ENCODE results near the gene TP53I13. TPM values are rescaled to one million over a fixed set of nuclear protein-coding genes. Genes with fewer than 3 reads are reported as not detected.

TP53I13 gene
- total and polyA plus RNA-seq, 10 of the 15 experiments (the other 5 are each of a cell fraction or from before 2014, with no cell fraction given) = 0.31 to 45.1 (median 19.5) TPM; not detected in 1

GRCh38 chr17:29579866-29580771 is 11.6 kb downstream of the TP53I13 start (continued):
- TF ChIP-seq MEF2A (IDR thresholded peaks at IDR 0.05; ENCODE audit: insufficient read depth, low read depth, low read length) = no peak
- TF ChIP-seq NBN (IDR thresholded peaks at IDR 0.05) = peak; percentile 80; the same call in 1 of the 2 replicates
- 0 out of 2 replicates have a peak, but pooled peaks have one; percentile 29 for TF ChIP-seq STAT3 (IDR thresholded peaks at IDR 0.05; ENCODE audit: low read depth, low read length)
- no peak for TF ChIP-seq E4F1 (IDR thresholded peaks at IDR 0.05; ENCODE audit: borderline replicate concordance, partially characterized antibody)
- no peak for TF ChIP-seq EGR1 (IDR thresholded peaks at IDR 0.05; ENCODE audit: borderline replicate concordance in 1 of 2, low read depth in 2 of 2, low read length in 2 of 2)
- TF ChIP-seq NRF1 (conservative IDR thresholded peaks at IDR 0.05; ENCODE audit: low read depth, low read length) = no peak
- TF ChIP-seq HDAC2 (IDR thresholded peaks at IDR 0.05) = no peak
- TF ChIP-seq, protein P1, sequence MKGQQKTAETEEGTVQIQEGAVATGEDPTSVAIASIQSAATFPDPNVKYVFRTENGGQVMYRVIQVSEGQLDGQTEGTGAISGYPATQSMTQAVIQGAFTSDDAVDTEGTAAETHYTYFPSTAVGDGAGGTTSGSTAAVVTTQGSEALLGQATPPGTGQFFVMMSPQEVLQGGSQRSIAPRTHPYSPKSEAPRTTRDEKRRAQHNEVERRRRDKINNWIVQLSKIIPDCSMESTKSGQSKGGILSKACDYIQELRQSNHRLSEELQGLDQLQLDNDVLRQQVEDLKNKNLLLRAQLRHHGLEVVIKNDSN (IDR thresholded peaks at IDR 0.05; ENCODE audit: borderline replicate concordance, extremely low read length, insufficient read depth, low read depth, low read length) = peak; percentile 66
- TF ChIP-seq SUZ12 (IDR thresholded peaks at IDR 0.05; ENCODE audit: unreplicated experiment) = no peak
- TF ChIP-seq, protein P2, sequence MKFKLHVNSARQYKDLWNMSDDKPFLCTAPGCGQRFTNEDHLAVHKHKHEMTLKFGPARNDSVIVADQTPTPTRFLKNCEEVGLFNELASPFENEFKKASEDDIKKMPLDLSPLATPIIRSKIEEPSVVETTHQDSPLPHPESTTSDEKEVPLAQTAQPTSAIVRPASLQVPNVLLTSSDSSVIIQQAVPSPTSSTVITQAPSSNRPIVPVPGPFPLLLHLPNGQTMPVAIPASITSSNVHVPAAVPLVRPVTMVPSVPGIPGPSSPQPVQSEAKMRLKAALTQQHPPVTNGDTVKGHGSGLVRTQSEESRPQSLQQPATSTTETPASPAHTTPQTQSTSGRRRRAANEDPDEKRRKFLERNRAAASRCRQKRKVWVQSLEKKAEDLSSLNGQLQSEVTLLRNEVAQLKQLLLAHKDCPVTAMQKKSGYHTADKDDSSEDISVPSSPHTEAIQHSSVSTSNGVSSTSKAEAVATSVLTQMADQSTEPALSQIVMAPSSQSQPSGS (IDR thresholded peaks at IDR 0.05; ENCODE audit: low read length) = no peak
- peak; percentile 79 for TF ChIP-seq RAD51 (IDR thresholded peaks at IDR 0.05)
- TF ChIP-seq PAX8 (IDR thresholded peaks at IDR 0.05) = no peak
- no peak for TF ChIP-seq JUND (IDR thresholded peaks at IDR 0.05; ENCODE audit: low read depth, low read length)
- TF ChIP-seq, protein P3, sequence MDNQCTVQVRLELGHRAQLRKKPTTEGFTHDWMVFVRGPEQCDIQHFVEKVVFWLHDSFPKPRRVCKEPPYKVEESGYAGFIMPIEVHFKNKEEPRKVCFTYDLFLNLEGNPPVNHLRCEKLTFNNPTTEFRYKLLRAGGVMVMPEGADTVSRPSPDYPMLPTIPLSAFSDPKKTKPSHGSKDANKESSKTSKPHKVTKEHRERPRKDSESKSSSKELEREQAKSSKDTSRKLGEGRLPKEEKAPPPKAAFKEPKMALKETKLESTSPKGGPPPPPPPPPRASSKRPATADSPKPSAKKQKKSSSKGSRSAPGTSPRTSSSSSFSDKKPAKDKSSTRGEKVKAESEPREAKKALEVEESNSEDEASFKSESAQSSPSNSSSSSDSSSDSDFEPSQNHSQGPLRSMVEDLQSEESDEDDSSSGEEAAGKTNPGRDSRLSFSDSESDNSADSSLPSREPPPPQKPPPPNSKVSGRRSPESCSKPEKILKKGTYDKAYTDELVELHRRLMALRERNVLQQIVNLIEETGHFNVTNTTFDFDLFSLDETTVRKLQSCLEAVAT (IDR thresholded peaks at IDR 0.05) = peak; percentile 38; the same call in 1 of the 2 replicates
- TF ChIP-seq, protein P4, sequence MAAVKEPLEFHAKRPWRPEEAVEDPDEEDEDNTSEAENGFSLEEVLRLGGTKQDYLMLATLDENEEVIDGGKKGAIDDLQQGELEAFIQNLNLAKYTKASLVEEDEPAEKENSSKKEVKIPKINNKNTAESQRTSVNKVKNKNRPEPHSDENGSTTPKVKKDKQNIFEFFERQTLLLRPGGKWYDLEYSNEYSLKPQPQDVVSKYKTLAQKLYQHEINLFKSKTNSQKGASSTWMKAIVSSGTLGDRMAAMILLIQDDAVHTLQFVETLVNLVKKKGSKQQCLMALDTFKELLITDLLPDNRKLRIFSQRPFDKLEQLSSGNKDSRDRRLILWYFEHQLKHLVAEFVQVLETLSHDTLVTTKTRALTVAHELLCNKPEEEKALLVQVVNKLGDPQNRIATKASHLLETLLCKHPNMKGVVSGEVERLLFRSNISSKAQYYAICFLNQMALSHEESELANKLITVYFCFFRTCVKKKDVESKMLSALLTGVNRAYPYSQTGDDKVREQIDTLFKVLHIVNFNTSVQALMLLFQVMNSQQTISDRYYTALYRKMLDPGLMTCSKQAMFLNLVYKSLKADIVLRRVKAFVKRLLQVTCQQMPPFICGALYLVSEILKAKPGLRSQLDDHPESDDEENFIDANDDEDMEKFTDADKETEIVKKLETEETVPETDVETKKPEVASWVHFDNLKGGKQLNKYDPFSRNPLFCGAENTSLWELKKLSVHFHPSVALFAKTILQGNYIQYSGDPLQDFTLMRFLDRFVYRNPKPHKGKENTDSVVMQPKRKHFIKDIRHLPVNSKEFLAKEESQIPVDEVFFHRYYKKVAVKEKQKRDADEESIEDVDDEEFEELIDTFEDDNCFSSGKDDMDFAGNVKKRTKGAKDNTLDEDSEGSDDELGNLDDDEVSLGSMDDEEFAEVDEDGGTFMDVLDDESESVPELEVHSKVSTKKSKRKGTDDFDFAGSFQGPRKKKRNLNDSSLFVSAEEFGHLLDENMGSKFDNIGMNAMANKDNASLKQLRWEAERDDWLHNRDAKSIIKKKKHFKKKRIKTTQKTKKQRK (IDR thresholded peaks at IDR 0.05; ENCODE audit: low read depth, low read length) = no peak
- TF ChIP-seq, protein P5, sequence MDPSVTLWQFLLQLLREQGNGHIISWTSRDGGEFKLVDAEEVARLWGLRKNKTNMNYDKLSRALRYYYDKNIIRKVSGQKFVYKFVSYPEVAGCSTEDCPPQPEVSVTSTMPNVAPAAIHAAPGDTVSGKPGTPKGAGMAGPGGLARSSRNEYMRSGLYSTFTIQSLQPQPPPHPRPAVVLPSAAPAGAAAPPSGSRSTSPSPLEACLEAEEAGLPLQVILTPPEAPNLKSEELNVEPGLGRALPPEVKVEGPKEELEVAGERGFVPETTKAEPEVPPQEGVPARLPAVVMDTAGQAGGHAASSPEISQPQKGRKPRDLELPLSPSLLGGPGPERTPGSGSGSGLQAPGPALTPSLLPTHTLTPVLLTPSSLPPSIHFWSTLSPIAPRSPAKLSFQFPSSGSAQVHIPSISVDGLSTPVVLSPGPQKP (IDR thresholded peaks at IDR 0.05; ENCODE audit: low read depth, low read length) = 0 out of 2 replicates have a peak, but pooled peaks have one; percentile 43
- no peak for TF ChIP-seq TCF3 (IDR thresholded peaks at IDR 0.05; ENCODE audit: borderline replicate concordance, insufficient read depth, low read depth, low read length)
